Fibroblast of peridontal ligament (primary cell): ENCODE data around the gene ZNF578.
"Not testable (repeated sequence)": the region's sequence is repeated elsewhere in the genome, so short reads cannot be mapped to it uniquely, and the experiment has no call there.

ENCODE experiments used
- DNase-seq: peaks from one replicate; pipeline ENCODE4 v3.0.0-alpha.2; 2010; ENCODE audit errors: extremely low read depth

Gene ZNF578

GRCh38 chr19:52558732-52559445, 105.5 kb downstream of the ZNF578 start:
- not testable (repeated sequence) for DNase-seq

DNA sequence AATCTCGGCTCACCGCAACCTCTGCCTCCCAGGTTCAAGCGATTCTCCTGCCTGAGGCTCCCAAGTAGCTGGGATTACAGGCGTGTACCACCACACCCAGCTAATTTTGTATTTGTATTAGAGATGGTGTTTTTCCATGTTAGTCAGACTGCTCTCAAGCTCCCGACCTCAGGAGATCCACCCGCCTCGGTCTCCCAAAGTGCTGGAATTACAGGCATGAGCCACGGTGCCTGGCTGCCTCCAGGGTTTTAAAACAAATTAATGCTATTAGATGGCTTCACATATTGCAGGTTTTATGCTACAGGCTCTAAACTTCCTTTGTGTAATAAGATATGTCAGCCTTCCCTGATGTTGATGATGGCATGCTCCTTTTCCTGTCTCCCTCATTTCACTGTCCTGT, 108.3 kb downstream of the ZNF578 start:
- not testable (repeated sequence) for DNase-seq
